Endothelial cell of umbilical vein (primary cell): ENCODE measurements around the gene MYO19. TPM values are rescaled to one million over a fixed set of nuclear protein-coding genes. Genes with fewer than 3 reads are reported as not detected.

Experiments
- BruUV-seq: library from RNA; stranded (reverse); fragments of 400-500 nt; replicated peaks from 2 replicates; lab custom pipeline; 2021; lab: Mats Ljungman, UMichigan
- CTCF ChIA-PET: fragments of 300-600, 350-600 bp; sonication (Branson Sonifier 250); formaldehyde crosslinking; loops from one replicate; lab custom pipeline; 2021; ENCODE audit warnings: antibody characterized with exemption, inconsistent platforms; lab: Charles Lee
- POLR2A ChIA-PET: fragments of 300-600, 350-600 bp; sonication (Branson Sonifier 250); formaldehyde crosslinking; loops from one replicate; lab custom pipeline; 2021; ENCODE audit warnings: antibody characterized with exemption, inconsistent platforms; lab: Charles Lee
- DNase-seq: peaks from one replicate; pipeline ENCODE4 v3.0.0-alpha.2; 2011; ENCODE audit warnings: low read depth, low spot score
- FAIRE-seq: peaks from 2 replicates; lab custom pipeline; 2011; peaks lifted over from hg19 to GRCh38; lab: Jason Lieb, UNC
- H2AFZ ChIP-seq: 2 replicates; pipeline ENCODE4 v1.6.0; 2012; ENCODE audit warnings: low read depth, low read length, control low read depth, inconsistent platforms
- H3K27ac ChIP-seq: 2 replicates; pipeline ENCODE4 v1.5.1; 2011; ENCODE audit warnings: low read depth, mild to moderate bottlenecking, control low read depth, low read length, moderate library complexity; ENCODE audit not compliant: insufficient read depth
- H3K27me3 ChIP-seq, 2 experiments: 2 replicates each; pipeline versions ENCODE4 v1.6.0 to v1.6.1; 2011; ENCODE audit warnings: low read length in 2 of 2, mixed read lengths in 1 of 2; ENCODE audit not compliant: control insufficient read depth in 2 of 2, insufficient read depth in 2 of 2
- H3K36me3 ChIP-seq, 2 experiments: 2 replicates in 1 of 2; 3 replicates in 1 of 2; pipeline ENCODE4 v1.5.1; 2011; ENCODE audit warnings: low read length in 2 of 2, mild to moderate bottlenecking in 1 of 2, moderate library complexity in 1 of 2; ENCODE audit not compliant: control insufficient read depth in 2 of 2, insufficient read depth in 2 of 2; ENCODE audit errors: extremely low read depth in 1 of 2
- H3K4me1 ChIP-seq: 3 replicates; pipeline ENCODE4 v1.5.1; 2011; ENCODE audit warnings: mild to moderate bottlenecking, low read length; ENCODE audit not compliant: control insufficient read depth, insufficient read depth; ENCODE audit errors: extremely low read depth
- H3K4me2 ChIP-seq: 2 replicates; pipeline ENCODE4 v1.6.1; 2011; ENCODE audit warnings: low read length, control low read depth, mixed read lengths; ENCODE audit not compliant: insufficient read depth
- H3K4me3 ChIP-seq, 3 experiments: fragments of 200-600 bp in 1 of 3; sonication (generic), shearing (Covaris generic) in 1 of 3; replicated peaks in 1 of 3; 2 replicates each; pipeline ENCODE4 v1.5.1; 2011 to 2016; ENCODE audit warnings: control low read depth in 3 of 3, low read length in 3 of 3, mild to moderate bottlenecking in 2 of 3, inconsistent platforms in 1 of 3, low read depth in 1 of 3, moderate library complexity in 1 of 3; ENCODE audit not compliant: insufficient read depth in 1 of 3
- H3K79me2 ChIP-seq: 2 replicates; pipeline ENCODE4 v1.6.0; 2012; ENCODE audit warnings: low read length, inconsistent platforms; ENCODE audit not compliant: control insufficient read depth, insufficient read depth
- H3K9ac ChIP-seq: replicated peaks from 2 replicates; pipeline ENCODE3; 2011; ENCODE audit warnings: low read length, control low read depth; ENCODE audit not compliant: insufficient read depth; ENCODE audit errors: extremely low read depth
- H3K9me1 ChIP-seq: replicated peaks from 3 replicates; pipeline ENCODE4 v1.6.0; 2011; ENCODE audit warnings: mild to moderate bottlenecking, low read length; ENCODE audit not compliant: control insufficient read depth, insufficient read depth; ENCODE audit errors: extremely low read depth
- H3K9me3 ChIP-seq: replicated peaks from 2 replicates; pipeline ENCODE4 v1.5.1; 2012; ENCODE audit warnings: low read length, inconsistent platforms; ENCODE audit not compliant: control insufficient read depth, insufficient read depth
- H4K20me1 ChIP-seq: replicated peaks from 2 replicates; pipeline ENCODE3; 2011; ENCODE audit warnings: mild to moderate bottlenecking, low read length; ENCODE audit not compliant: control insufficient read depth, insufficient read depth; ENCODE audit errors: extremely low read depth
- EZH2 ChIP-seq: IDR thresholded peaks from 2 replicates; pipeline ENCODE4 v1.6.1; 2012; ENCODE audit warnings: borderline replicate concordance, low read depth, mild to moderate bottlenecking, moderate library complexity, low read length, inconsistent platforms; ENCODE audit not compliant: severe bottlenecking
- FOS ChIP-seq: IDR thresholded peaks from 2 replicates; pipeline ENCODE4 v1.6.1; 2011; ENCODE audit warnings: mild to moderate bottlenecking, low read length, moderate library complexity, borderline replicate concordance; ENCODE audit not compliant: insufficient read depth
- GATA2 ChIP-seq: IDR thresholded peaks from 2 replicates; pipeline ENCODE4 v1.7.0; 2011; ENCODE audit warnings: low read depth, mild to moderate bottlenecking, moderate library complexity, mixed read lengths, low read length; ENCODE audit not compliant: insufficient read length, insufficient read depth
- MYC ChIP-seq: IDR thresholded peaks from one replicate; pipeline ENCODE4 v1.6.1; 2011; ENCODE audit warnings: mild to moderate bottlenecking, low read depth, low read length
- POLR2A ChIP-seq: IDR thresholded peaks from 2 replicates; pipeline ENCODE4 v1.6.1; 2012; ENCODE audit warnings: low read depth, mild to moderate bottlenecking, control low read depth, low read length
- POLR2AphosphoS5 ChIP-seq: IDR thresholded peaks from 2 replicates; pipeline ENCODE4 v1.6.1; 2012; ENCODE audit warnings: low read depth, mild to moderate bottlenecking, control low read depth, low read length, moderate library complexity; ENCODE audit not compliant: insufficient read depth
- dilution Hi-C: fragments of 300-500 bp; cut with MboI; formaldehyde crosslinking; loops from one replicate; pipeline ENCODE4 v1.15.0; 2019; ENCODE audit warnings: low sequenced_read_pairs; ENCODE audit not compliant: extremely low pct_ligation_motif_present
- intact Hi-C: fragments of 100-400 bp; cut with micrococcal nuclease; formaldehyde crosslinking; loops from one replicate; pipeline ENCODE4 v1.10.0; 2022
- polyA plus RNA-seq, 4 experiments: library from polyadenylated mRNA; depleted of rRNA in 3 of 4; stranded (reverse) in 3 of 4; unstranded in 1 of 4; fragments of >200 nt; gene quantifications; 2 replicates each; pipeline versions ENCODE4 v1.2.1 to v1.2.3, GENCODE V29; 2011 to 2012; ENCODE audit warnings: missing spikeins in 1 of 4
- total RNA-seq: library from RNA; stranded (reverse); gene quantifications from 2 replicates; pipeline ENCODE4 v1.2.3, GENCODE V29; 2021
- TF ChIP-seq, protein P1 (sequence below): IDR thresholded peaks from 2 replicates; pipeline ENCODE4 v1.6.1; 2011; ENCODE audit not compliant: insufficient read depth, insufficient read length

MYO19 gene
- total and polyA plus RNA-seq, 2 donors (not counting 3 experiments of a cell fraction or from before 2014, with no cell fraction given) = 75.4 to 95.7 TPM

DNA sequence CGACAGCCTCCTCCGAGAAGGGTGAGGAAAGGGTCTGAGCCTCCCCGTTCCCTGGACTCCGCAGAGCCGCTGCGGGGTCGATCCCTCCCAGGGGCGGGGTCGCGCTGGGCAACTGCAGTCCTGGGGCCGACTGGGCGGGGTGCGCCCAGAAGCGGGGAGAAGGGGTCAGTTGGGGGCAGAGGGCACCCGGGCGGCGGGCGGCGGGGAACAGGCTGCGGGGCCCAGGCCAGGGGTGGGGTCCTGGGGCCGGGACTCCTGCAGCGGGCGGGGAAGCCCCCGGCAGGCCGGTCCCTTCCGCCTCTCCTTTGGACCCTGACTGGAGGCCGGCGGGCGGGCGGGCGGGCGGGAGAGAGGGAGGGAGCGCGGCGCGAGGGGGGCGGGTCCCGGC lies 10.4 kb upstream of the MYO19 start:
- intact Hi-C loops = loop anchor here (1.0 to 5.0 kb wide), 2 partner anchors 46 to 812 kb away; partner anchors contain the start of gene DHRS11
- DNase-seq = no peak

DNA sequence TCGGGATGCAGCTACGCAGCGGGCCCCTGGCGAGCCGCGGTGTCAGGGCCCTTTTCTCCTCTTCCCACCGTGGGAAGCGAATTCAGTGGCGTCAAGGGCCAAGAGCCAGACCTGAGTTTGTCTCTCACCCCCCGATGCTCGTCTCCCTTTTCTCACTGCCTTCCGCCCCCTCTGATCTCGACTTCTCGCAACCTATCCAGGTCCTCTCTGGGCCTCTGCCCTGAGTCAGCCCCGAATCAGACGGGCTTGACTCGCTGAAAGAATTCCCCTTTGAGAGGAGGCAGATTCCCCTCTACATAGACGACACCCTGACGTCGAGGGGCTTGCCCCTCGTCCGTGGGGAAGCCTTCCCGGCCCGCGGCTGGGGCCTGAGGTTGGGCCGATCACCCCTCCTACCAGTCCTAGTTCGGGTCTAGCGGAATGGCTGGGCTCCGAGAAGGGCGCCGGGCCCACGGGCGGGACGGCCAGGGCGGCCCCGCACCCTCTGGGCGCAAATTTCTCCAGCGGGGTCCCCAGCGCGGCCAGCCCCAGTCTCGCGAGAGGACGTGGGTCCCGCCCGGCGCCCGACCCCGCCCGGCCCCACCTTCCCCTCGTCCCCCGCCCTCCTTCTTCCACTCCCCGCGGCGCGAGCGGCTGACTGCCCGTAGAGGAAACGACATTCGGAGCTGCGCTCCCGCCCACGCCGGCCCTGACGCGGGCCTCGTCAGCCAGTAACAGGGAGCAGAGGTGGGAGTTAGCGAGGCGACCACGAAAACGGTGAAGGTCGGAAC lies 9.8 kb upstream of the MYO19 start, which contains the start of gene GGNBP2:
Gene GGNBP2, plus strand, starts transcription at position 613 of the 770 bp plus-strand sequence. CDS start 806 bp downstream, outside the sequence.
- ChIA-PET CTCF (interaction anchor here (0.6 to 4.2 kb wide), 3 partner anchors 9 to 55 kb away, joined by 3 to 31 read pairs (median 3); partner anchors contain the start of genes MYO19 and PIGW), POLR2A (interaction anchor here (0.6 to 1.4 kb wide), 7 partner anchors 8 to 959 kb away, joined by 3 to 10 read pairs (median 5); partner anchors contain the start of genes MRM1, MYO19 and PIGW)
- DNase-seq = peak; percentile 88
- Histone ChIP-seq H3K27me3 (no peaks in the 10 kb centered on the region), H2AFZ (peak within 1 kb of the TSS; percentile 68), H3K27ac (peak within 1 kb of the TSS; percentile 86), H3K9ac (peak within 1 kb of the TSS; percentile 98), H3K4me1 (peaks cover 20% of the 10 kb centered on the region), H4K20me1 (peaks cover 6% of the 10 kb centered on the region), H3K4me2 (peak within 1 kb of the TSS; percentile 81), H3K36me3 (no peaks in the 10 kb centered on the region), H3K9me3 (no peaks in the 10 kb centered on the region), H3K79me2 (peaks cover 44% of the 10 kb centered on the region), H3K4me3 (peak within 1 kb of the TSS; percentile 74 to 99 (median 78)), H3K9me1 (no peaks in the 10 kb centered on the region)
- dilution Hi-C loops (no loop called here), intact Hi-C loops (loop anchor here (1.0 to 5.0 kb wide), 3 partner anchors 9 to 813 kb away; partner anchors contain the start of gene DHRS11)
- BruUV-seq = TSS peak; percentile 49
- TF ChIP-seq GATA2 (no peak), POLR2AphosphoS5 (peak; percentile 68), POLR2A (peak; percentile 88)
- FAIRE-seq = no peak

More for the DNA sequence above, 10.4 kb upstream of the MYO19 start:
- CTCF ChIA-PET = interaction anchor here (1.0 to 4.2 kb wide), 3 partner anchors 10 to 56 kb away, joined by 3 to 31 read pairs (median 4); partner anchors contain the start of genes MRM1, MYO19 and PIGW
- Histone ChIP-seq H4K20me1 (peaks cover 8% of the 10 kb centered on the region), H3K9me1 (no peaks in the 10 kb centered on the region), H3K4me2 (peak overlapping the region; percentile 27), H3K9me3 (no peaks in the 10 kb centered on the region), H3K27me3 (no peaks in the 10 kb centered on the region), H3K79me2 (peaks cover 50% of the 10 kb centered on the region), H3K4me3 (peak overlapping the region; percentile 72 to 99 (median 74)), H3K27ac (peak overlapping the region; percentile 86), H2AFZ (peak overlapping the region; percentile 68), H3K36me3 (no peaks in the 10 kb centered on the region), H3K9ac (peak overlapping the region; percentile 98), H3K4me1 (peaks cover 20% of the 10 kb centered on the region)
- POLR2A ChIA-PET = interaction anchor here (0.6 to 1.4 kb wide), 7 partner anchors 9 to 959 kb away, joined by 3 to 10 read pairs (median 5); partner anchors contain the start of genes MRM1, MYO19 and PIGW
- FAIRE-seq = no peak
- dilution Hi-C loops = no loop called here
- BruUV-seq = no TSS peak
- no peak for TF ChIP-seq POLR2A
- no peak for TF ChIP-seq GATA2
- no peak for TF ChIP-seq EZH2
- TF ChIP-seq MYC = no peak
- TF ChIP-seq POLR2AphosphoS5 = no peak
- no peak for TF ChIP-seq FOS
- TF ChIP-seq, protein P1, sequence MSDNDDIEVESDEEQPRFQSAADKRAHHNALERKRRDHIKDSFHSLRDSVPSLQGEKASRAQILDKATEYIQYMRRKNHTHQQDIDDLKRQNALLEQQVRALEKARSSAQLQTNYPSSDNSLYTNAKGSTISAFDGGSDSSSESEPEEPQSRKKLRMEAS = no peak
